ENCODE measurements around the gene UTF1.

Gene UTF1

DNA sequence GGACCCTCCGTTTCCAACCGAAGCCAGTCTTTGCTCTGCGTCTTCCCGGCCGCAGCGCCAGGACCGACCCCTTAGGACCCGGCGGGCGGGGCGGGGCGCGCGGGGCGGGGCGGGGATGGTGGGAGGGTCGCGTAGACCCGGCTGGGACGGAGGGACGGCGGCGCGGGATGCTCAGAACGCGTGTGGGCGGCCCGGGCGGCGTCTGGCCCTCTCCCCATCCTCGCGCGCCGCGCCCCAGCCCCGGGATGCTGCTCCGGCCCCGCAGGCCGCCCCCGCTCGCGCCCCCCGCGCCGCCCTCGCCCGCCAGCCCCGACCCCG, at the start of gene UTF1:
UTF1 (plus strand) TSS at position 174 of the 318 bp plus-strand sequence; CDS start at position 246, 72 bp downstream.
- Mint-ChIP-seq H3K4me3 (no peak within 1 kb of the TSS), H3K27ac (no peak within 1 kb of the TSS), H3K9me3 (no peaks in the 10 kb centered on the region), H3K27me3 (peaks cover 78% of the 10 kb centered on the region), H3K36me3 (ENCODE audit: low read depth) (no peaks in the 10 kb centered on the region), H3K4me1 (ENCODE audit: low read depth) (peaks cover 26% of the 10 kb centered on the region)
- DNase-seq = no peak

- no peaks in the 10 kb centered on the region for H3K36me3 Mint-ChIP-seq (ENCODE audit: low read depth)
- no peaks in the 10 kb centered on the region for H3K4me1 Mint-ChIP-seq (ENCODE audit: low read depth)
- H3K27me3 Mint-ChIP-seq = no peaks in the 10 kb centered on the region
- H3K27ac Mint-ChIP-seq = no peak overlapping the region
- peaks cover 12% of the 10 kb centered on the region for H3K9me3 Mint-ChIP-seq
- H3K4me3 Mint-ChIP-seq = no peak overlapping the region
- no peak for DNase-seq
Measured at GRCh38 chr10:133180965-133181639, 48.9 kb upstream of the UTF1 start.

GRCh38 chr10:133182190-133182589, 47.8 kb upstream of the UTF1 start:
- Mint-ChIP-seq H3K4me1 (ENCODE audit: low read depth) (no peaks in the 10 kb centered on the region), H3K9me3 (peaks cover 9% of the 10 kb centered on the region)

DNA sequence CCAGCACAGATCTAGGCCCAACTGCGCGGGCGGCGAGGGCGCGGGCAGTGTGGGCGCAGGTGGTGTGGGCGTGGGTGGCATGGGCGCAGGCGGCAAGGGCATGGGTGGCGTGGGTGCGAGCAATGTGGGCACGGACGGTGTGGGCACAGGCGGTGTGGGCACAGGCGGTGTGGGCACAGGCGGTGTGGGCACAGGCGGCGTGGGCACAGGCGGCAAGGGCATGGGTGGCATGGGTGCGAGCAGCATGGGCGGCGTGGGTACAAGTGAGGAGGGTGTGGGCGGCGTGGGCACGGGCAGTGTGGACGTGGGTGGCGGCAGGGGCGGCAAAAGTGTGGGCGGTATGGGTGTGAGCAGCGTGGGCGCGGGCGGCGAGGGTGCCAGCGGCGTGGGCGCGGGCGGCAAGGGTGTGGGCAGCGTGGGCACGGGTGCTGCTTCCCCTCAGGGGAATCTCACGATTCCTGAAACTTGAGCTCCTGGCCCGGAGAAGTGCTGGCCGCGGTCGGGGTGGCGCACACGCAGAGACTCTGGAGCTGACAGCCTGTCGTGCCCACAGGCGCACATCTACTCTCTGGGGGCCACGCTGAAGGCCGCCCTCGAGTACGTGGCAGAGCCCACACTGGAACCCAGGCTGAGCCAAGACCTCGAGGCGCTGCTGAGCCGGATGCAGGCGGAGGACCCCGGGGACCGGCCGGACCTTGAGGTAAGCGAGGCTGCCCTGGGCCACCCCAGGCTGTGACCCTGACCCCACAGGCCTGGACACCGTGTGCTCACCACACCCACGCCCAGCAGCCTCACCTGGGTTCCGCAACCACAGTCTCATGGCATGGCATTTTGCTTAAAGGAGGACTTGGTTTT, 47.0 kb upstream of the UTF1 start:
- peaks cover under 1% of the 10 kb centered on the region for H3K9me3 Mint-ChIP-seq
- no peak overlapping the region for H3K4me3 Mint-ChIP-seq
- no peak for DNase-seq
- no peaks in the 10 kb centered on the region for H3K27me3 Mint-ChIP-seq
- H3K4me1 Mint-ChIP-seq (ENCODE audit: low read depth) = no peaks in the 10 kb centered on the region
- no peak overlapping the region for H3K27ac Mint-ChIP-seq
- no peaks in the 10 kb centered on the region for H3K36me3 Mint-ChIP-seq (ENCODE audit: low read depth)

More at GRCh38 chr10:133182190-133182589, 47.8 kb upstream of the UTF1 start:
- H3K27ac Mint-ChIP-seq = no peak overlapping the region
- H3K4me3 Mint-ChIP-seq = no peak overlapping the region
- no peaks in the 10 kb centered on the region for H3K36me3 Mint-ChIP-seq (ENCODE audit: low read depth)
- no peak for DNase-seq
- H3K27me3 Mint-ChIP-seq = no peaks in the 10 kb centered on the region

- Mint-ChIP-seq H3K27me3 (no peaks in the 10 kb centered on the region), H3K36me3 (ENCODE audit: low read depth) (no peaks in the 10 kb centered on the region), H3K9me3 (no peaks in the 10 kb centered on the region), H3K27ac (no peak overlapping the region), H3K4me1 (ENCODE audit: low read depth) (no peaks in the 10 kb centered on the region), H3K4me3 (no peak overlapping the region)
- no peak for DNase-seq
Measured at GRCh38 chr10:133183646-133184378, 46.2 kb upstream of the UTF1 start.

GRCh38 chr10:133184591-133185244, 45.3 kb upstream of the UTF1 start:
- no peaks in the 10 kb centered on the region for H3K4me1 Mint-ChIP-seq (ENCODE audit: low read depth)
- no peak for DNase-seq
- H3K27ac Mint-ChIP-seq = no peak overlapping the region
- no peaks in the 10 kb centered on the region for H3K36me3 Mint-ChIP-seq (ENCODE audit: low read depth)
- H3K9me3 Mint-ChIP-seq = no peaks in the 10 kb centered on the region
- H3K27me3 Mint-ChIP-seq = no peaks in the 10 kb centered on the region
- no peak overlapping the region for H3K4me3 Mint-ChIP-seq

- no peak overlapping the region for H3K4me3 Mint-ChIP-seq
- no peaks in the 10 kb centered on the region for H3K27me3 Mint-ChIP-seq
- no peaks in the 10 kb centered on the region for H3K9me3 Mint-ChIP-seq
- H3K36me3 Mint-ChIP-seq (ENCODE audit: low read depth) = no peaks in the 10 kb centered on the region
- no peak overlapping the region for H3K27ac Mint-ChIP-seq
- DNase-seq = no peak
- H3K4me1 Mint-ChIP-seq (ENCODE audit: low read depth) = no peaks in the 10 kb centered on the region
Measured at GRCh38 chr10:133185421-133185820, 44.6 kb upstream of the UTF1 start.

DNA sequence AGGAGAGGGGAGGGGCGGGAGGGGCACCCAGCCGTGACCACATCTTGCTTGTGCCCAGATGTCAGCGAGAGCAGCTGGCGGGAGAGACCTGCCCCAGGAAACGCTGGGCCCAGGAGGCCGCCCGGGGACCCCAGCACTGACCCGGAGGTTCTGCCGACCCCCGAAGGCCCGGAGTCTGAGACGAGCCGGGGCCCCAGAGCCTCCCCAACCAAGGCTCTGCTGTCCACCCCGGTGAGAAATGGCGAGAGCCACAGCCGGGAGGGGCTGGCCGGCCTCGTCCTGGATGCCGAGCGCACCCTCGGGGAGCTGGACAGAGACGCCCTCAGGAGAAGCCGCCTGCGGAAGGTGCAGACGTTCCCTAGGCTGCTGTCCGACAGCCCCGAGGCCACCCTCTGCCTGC, 44.1 kb upstream of the UTF1 start:
- H3K27me3 Mint-ChIP-seq = no peaks in the 10 kb centered on the region
- H3K27ac Mint-ChIP-seq = no peak overlapping the region
- H3K4me1 Mint-ChIP-seq (ENCODE audit: low read depth) = no peaks in the 10 kb centered on the region
- DNase-seq = no peak
- no peaks in the 10 kb centered on the region for H3K9me3 Mint-ChIP-seq
- no peak overlapping the region for H3K4me3 Mint-ChIP-seq
- no peaks in the 10 kb centered on the region for H3K36me3 Mint-ChIP-seq (ENCODE audit: low read depth)

- H3K27me3 Mint-ChIP-seq = no peaks in the 10 kb centered on the region
- no peak overlapping the region for H3K4me3 Mint-ChIP-seq
- no peak overlapping the region for H3K27ac Mint-ChIP-seq
- no peaks in the 10 kb centered on the region for H3K4me1 Mint-ChIP-seq (ENCODE audit: low read depth)
- H3K36me3 Mint-ChIP-seq (ENCODE audit: low read depth) = no peaks in the 10 kb centered on the region
- H3K9me3 Mint-ChIP-seq = no peaks in the 10 kb centered on the region
- DNase-seq = no peak
Measured at GRCh38 chr10:133186416-133187090, 43.5 kb upstream of the UTF1 start.

DNA sequence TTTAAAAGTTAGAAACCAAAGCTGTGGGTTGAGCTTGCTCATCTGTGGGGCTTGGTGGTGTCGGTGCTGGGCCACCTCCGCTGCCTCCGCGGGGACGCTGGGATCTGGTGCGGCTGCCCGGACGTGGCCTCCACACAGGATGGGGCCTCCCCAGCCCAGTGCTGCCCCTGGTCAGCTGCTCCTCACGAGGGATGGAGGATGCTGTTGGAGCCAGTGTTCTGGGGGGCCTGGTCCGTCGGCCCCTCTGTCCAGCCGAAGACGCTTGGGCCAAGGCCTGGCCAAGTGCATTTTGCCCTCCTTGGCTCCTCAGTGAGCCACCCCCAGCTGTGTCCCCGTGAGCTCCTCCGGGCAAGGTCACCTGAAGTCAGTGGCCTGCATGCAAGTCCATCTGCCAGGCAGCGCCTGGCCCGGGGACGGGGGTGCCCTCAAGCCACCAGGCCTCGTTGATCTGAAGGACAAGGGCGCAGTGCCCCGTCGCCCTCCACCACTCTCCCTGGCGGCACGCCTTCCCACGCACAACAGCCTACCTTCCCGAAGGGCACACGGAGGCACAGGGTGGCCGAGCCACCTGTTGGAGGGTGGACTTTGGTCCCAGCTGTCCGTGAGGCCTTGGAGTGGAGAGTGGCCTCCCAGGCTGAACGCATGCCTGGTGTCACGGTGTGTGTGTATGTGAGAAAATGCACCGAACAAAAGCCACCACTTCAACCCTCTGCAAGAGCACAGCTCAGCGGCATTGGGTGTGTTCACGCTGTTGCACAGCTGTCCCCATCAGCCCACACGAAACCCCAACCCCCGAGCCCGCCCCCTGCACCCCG, 42.7 kb upstream of the UTF1 start:
- no peak overlapping the region for H3K4me3 Mint-ChIP-seq
- H3K36me3 Mint-ChIP-seq (ENCODE audit: low read depth) = no peaks in the 10 kb centered on the region

DNA sequence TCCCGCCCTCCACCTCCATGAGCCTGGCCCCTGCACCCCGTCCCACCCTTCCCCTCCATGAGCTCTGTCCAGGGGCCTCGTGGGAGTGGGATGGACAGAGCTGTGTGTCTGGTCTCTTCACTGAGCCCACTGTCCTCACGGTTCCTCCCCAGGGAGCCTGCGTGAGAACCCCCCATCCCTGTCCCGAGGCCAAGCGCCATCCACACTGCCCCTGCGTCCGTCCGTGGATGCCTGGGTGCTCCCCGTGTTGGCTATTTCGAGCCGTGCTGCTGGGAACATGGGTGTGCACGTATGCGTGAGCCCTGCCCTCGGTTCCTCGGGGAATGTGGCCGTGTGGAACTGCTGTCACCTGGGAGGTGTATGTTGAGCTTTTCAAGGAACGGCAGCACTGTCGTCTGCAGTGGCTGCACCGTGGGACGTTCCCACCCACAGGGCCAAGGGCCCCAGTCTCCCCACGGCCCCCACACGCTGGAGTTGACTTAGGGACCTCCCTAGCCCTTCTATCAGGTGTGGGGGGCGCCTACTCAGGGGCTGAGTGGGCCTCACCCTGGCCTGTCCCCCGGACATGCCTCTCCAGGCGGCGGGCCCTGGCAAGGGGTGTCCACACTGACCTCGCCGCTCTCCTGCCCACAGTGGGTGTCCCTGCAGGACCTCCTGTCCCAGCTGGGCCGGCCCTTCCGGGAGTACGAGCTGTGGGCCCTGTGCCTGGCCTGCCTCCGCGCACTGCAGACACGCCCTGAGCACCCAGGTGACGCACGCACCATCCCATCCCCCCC, 41.9 kb upstream of the UTF1 start:
- H3K27ac Mint-ChIP-seq = no peak overlapping the region
- H3K9me3 Mint-ChIP-seq = no peaks in the 10 kb centered on the region
- no peaks in the 10 kb centered on the region for H3K27me3 Mint-ChIP-seq
- no peaks in the 10 kb centered on the region for H3K36me3 Mint-ChIP-seq (ENCODE audit: low read depth)
- no peak for DNase-seq
- H3K4me1 Mint-ChIP-seq (ENCODE audit: low read depth) = no peaks in the 10 kb centered on the region
- H3K4me3 Mint-ChIP-seq = no peak overlapping the region

More for the DNA sequence above, 42.7 kb upstream of the UTF1 start:
- Mint-ChIP-seq H3K4me1 (ENCODE audit: low read depth) (no peaks in the 10 kb centered on the region), H3K9me3 (no peaks in the 10 kb centered on the region), H3K27ac (no peak overlapping the region), H3K27me3 (no peaks in the 10 kb centered on the region)
- DNase-seq = no peak

DNA sequence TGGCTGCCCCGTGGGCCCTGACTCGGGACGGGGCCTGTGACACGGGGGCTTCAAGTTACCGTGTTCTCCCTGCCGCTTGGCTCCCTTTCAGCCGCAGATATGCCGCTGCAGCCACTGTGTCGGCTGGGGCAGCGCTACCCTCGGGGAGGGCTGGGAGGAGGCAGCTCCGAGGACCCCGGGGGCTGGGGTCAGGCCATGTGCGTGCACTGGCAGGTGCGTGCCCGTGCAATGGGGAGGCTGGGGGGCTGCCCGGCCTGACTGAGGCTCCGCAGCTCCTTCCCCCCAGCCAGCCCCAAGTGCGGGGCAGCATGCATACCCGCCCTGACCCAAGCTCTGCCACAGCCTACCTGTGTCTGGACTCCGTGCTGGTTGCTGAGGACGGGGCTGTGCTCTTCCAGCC, 40.8 kb upstream of the UTF1 start:
- Mint-ChIP-seq H3K36me3 (ENCODE audit: low read depth) (no peaks in the 10 kb centered on the region), H3K27ac (no peak overlapping the region), H3K27me3 (no peaks in the 10 kb centered on the region)

GRCh38 chr10:133189726-133190125, 40.3 kb upstream of the UTF1 start:
- Mint-ChIP-seq H3K4me1 (ENCODE audit: low read depth) (no peaks in the 10 kb centered on the region), H3K9me3 (peaks cover 6% of the 10 kb centered on the region), H3K36me3 (ENCODE audit: low read depth) (no peaks in the 10 kb centered on the region), H3K4me3 (no peak overlapping the region), H3K27ac (no peak overlapping the region), H3K27me3 (no peaks in the 10 kb centered on the region)
- DNase-seq = no peak

More for the DNA sequence above, 40.8 kb upstream of the UTF1 start:
- Mint-ChIP-seq H3K4me1 (ENCODE audit: low read depth) (no peaks in the 10 kb centered on the region), H3K9me3 (peaks cover 6% of the 10 kb centered on the region), H3K4me3 (no peak overlapping the region)
- DNase-seq = no peak

Data from activated T-cell treated with anti-CD3 and anti-CD28 coated beads, Interleukin-2, amount 50 U/mL, for 24 hours (primary cell).